H1 (cell line): Measurements from ENCODE around the gene RALGAPB. TPM values are rescaled to one million over a fixed set of nuclear protein-coding genes. Genes with fewer than 3 reads are reported as not detected.

Experiments
- CTCF ChIA-PET: fragments of 300-600 bp; sonication (Branson Sonifier 250); formaldehyde crosslinking; loops from one replicate; lab custom pipeline; 2021; ENCODE audit not compliant: partially characterized antibody; lab: Charles Lee
- POLR2A ChIA-PET: fragments of 300-600 bp; sonication (Branson Sonifier 250); formaldehyde crosslinking; loops from one replicate; lab custom pipeline; 2021; ENCODE audit warnings: inconsistent platforms; ENCODE audit not compliant: partially characterized antibody; lab: Charles Lee
- DNase-seq, 2 experiments: peaks; one replicate each; pipeline versions ENCODE4 v3.0.0 to v3.0.0-alpha.2; 2010 to 2022; ENCODE audit warnings: low spot score in 2 of 2, low read depth in 1 of 2, mixed read lengths in 1 of 2
- FAIRE-seq: peaks from 2 replicates; lab custom pipeline; 2011; peaks lifted over from hg19 to GRCh38; lab: Jason Lieb, UNC
- H2AFZ ChIP-seq: 2 replicates; pipeline ENCODE4 v1.8.1; 2012; ENCODE audit warnings: low read length, inconsistent platforms
- H2AK5ac ChIP-seq: 2 replicates; pipeline ENCODE4 v1.6.1; 2013; ENCODE audit warnings: low read depth, low read length
- H2BK120ac ChIP-seq: replicated peaks from 2 replicates; pipeline ENCODE3; 2013; ENCODE audit warnings: low read depth, low read length, inconsistent platforms
- H2BK12ac ChIP-seq: 2 replicates; pipeline ENCODE4 v1.6.1; 2013; ENCODE audit warnings: low read depth, low read length
- H2BK15ac ChIP-seq: 2 replicates; pipeline ENCODE4 v1.6.1; 2013; ENCODE audit warnings: low read length
- H2BK20ac ChIP-seq: 2 replicates; pipeline ENCODE4 v1.6.1; 2013; ENCODE audit warnings: low read length
- H2BK5ac ChIP-seq: 2 replicates; pipeline ENCODE4 v1.6.1; 2013; ENCODE audit warnings: low read depth, low read length
- H3K14ac ChIP-seq: 2 replicates; pipeline ENCODE4 v1.6.1; 2013; ENCODE audit warnings: inconsistent platforms; ENCODE audit not compliant: insufficient read length
- H3K18ac ChIP-seq: 2 replicates; pipeline ENCODE4 v1.6.1; 2013; ENCODE audit warnings: low read length; ENCODE audit errors: extremely low read depth
- H3K23ac ChIP-seq: 2 replicates; pipeline ENCODE4 v1.6.1; 2013; ENCODE audit warnings: inconsistent platforms; ENCODE audit not compliant: insufficient read length
- H3K23me2 ChIP-seq: 2 replicates; pipeline ENCODE4 v1.6.1; 2013; ENCODE audit warnings: low read depth, low read length
- H3K27ac ChIP-seq: 2 replicates; pipeline ENCODE4 v1.6.1; 2011; ENCODE audit warnings: low read depth, low read length, inconsistent platforms
- H3K27me3 ChIP-seq, 4 experiments: replicated peaks in 1 of 4; 1 replicate in 1 of 4; 2 replicates in 3 of 4; pipeline versions ENCODE4 v1.6.1 to v1.8.1; 2011 to 2013; ENCODE audit warnings: low read length in 3 of 4, mild to moderate bottlenecking in 3 of 4, inconsistent platforms in 2 of 4, mixed read lengths in 2 of 4, moderate library complexity in 1 of 4; ENCODE audit not compliant: control insufficient read depth in 3 of 4, insufficient read depth in 3 of 4; ENCODE audit errors: extremely low read depth in 1 of 4
- H3K36me3 ChIP-seq, 4 experiments: 2 replicates each; pipeline versions ENCODE4 v1.6.1 to v1.8.1; 2011 to 2013; ENCODE audit warnings: mild to moderate bottlenecking in 4 of 4, low read length in 3 of 4, moderate library complexity in 2 of 4, control low read depth in 1 of 4, inconsistent platforms in 1 of 4; ENCODE audit not compliant: insufficient read depth in 4 of 4, control insufficient read depth in 2 of 4
- H3K4ac ChIP-seq: replicated peaks from 2 replicates; pipeline ENCODE3; 2013; ENCODE audit warnings: low read length, low read depth, mixed read lengths, inconsistent platforms; ENCODE audit not compliant: insufficient read length
- H3K4me1 ChIP-seq, 4 experiments: replicated peaks in 1 of 4; 1 replicate in 1 of 4; 2 replicates in 3 of 4; pipeline versions ENCODE4 v1.6.1 to v1.8.1; 2011 to 2013; ENCODE audit warnings: low read length in 3 of 4, inconsistent platforms in 2 of 4, mixed read lengths in 1 of 4; ENCODE audit not compliant: insufficient read depth in 4 of 4, control insufficient read depth in 3 of 4
- H3K4me2 ChIP-seq, 2 experiments: 2 replicates each; pipeline versions ENCODE4 v1.6.1 to v1.8.1; 2011 to 2013; ENCODE audit warnings: low read depth in 2 of 2, low read length in 2 of 2, control low read depth in 1 of 2, inconsistent platforms in 1 of 2, mild to moderate bottlenecking in 1 of 2; ENCODE audit not compliant: insufficient read depth in 1 of 2
- H3K4me3 ChIP-seq, 4 experiments: fragments of 200-600, 300-600 bp in 1 of 4; sonication (generic), shearing (Covaris generic), sonication (Bioruptor Twin) in 1 of 4; 2 replicates each; pipeline versions ENCODE4 v1.5.1 to v1.8.1; 2011 to 2016; ENCODE audit warnings: low read length in 4 of 4, low read depth in 3 of 4, control low read depth in 2 of 4, inconsistent platforms in 2 of 4, mild to moderate bottlenecking in 2 of 4, mixed read lengths in 1 of 4, moderate library complexity in 1 of 4; ENCODE audit not compliant: insufficient read depth in 2 of 4; ENCODE audit errors: extremely low read depth in 1 of 4
- H3K56ac ChIP-seq: replicated peaks from 2 replicates; pipeline ENCODE3; 2013; ENCODE audit warnings: low read depth, mild to moderate bottlenecking, mixed read lengths, low read length, inconsistent platforms; ENCODE audit not compliant: insufficient read length
- H3K79me1 ChIP-seq: 2 replicates; pipeline ENCODE4 v1.6.1; 2013; ENCODE audit warnings: low read depth, low read length, control low read depth
- H3K79me2 ChIP-seq, 2 experiments: 2 replicates each; pipeline versions ENCODE4 v1.6.1 to v1.8.1; 2012 to 2013; ENCODE audit warnings: low read length in 2 of 2, mild to moderate bottlenecking in 2 of 2, inconsistent platforms in 1 of 2; ENCODE audit not compliant: insufficient read depth in 2 of 2, control insufficient read depth in 1 of 2
- H3K9ac ChIP-seq, 4 experiments: replicated peaks in 1 of 4; 1 replicate in 1 of 4; 2 replicates in 3 of 4; pipeline versions ENCODE4 v1.6.1 to v1.8.1; 2011 to 2013; ENCODE audit warnings: low read depth in 3 of 4, low read length in 3 of 4, control low read depth in 2 of 4, mild to moderate bottlenecking in 2 of 4, moderate library complexity in 2 of 4, inconsistent platforms in 1 of 4; ENCODE audit errors: extremely low read depth in 1 of 4
- H3K9me3 ChIP-seq, 2 experiments: 2 replicates each; pipeline versions ENCODE4 v1.6.1 to v1.8.1; 2012 to 2013; ENCODE audit warnings: mild to moderate bottlenecking in 2 of 2, moderate library complexity in 2 of 2, control low read depth in 1 of 2, inconsistent platforms in 1 of 2, low read depth in 1 of 2, low read length in 1 of 2, mixed read lengths in 1 of 2; ENCODE audit not compliant: insufficient read depth in 2 of 2
- H4K20me1 ChIP-seq, 2 experiments: replicated peaks in 1 of 2; 2 replicates each; pipeline versions ENCODE3 to v1.8.1; 2011 to 2013; ENCODE audit warnings: inconsistent platforms in 2 of 2, low read length in 2 of 2, mild to moderate bottlenecking in 1 of 2; ENCODE audit not compliant: insufficient read depth in 2 of 2, control insufficient read depth in 1 of 2
- H4K5ac ChIP-seq: 2 replicates; pipeline ENCODE4 v1.6.1; 2013; ENCODE audit warnings: low read length, low read depth, mixed read lengths, inconsistent platforms; ENCODE audit not compliant: insufficient read length
- H4K8ac ChIP-seq: 2 replicates; pipeline ENCODE4 v1.8.0; 2013; ENCODE audit warnings: mild to moderate bottlenecking, moderate library complexity, low read length, inconsistent platforms; ENCODE audit not compliant: insufficient read depth; ENCODE audit errors: extremely low read depth
- H4K91ac ChIP-seq: replicated peaks from 2 replicates; pipeline ENCODE3; 2013; ENCODE audit warnings: low read length, mixed read lengths, inconsistent platforms; ENCODE audit not compliant: insufficient read length
- BCL11A ChIP-seq, 2 experiments: IDR thresholded peaks; one replicate each; pipeline ENCODE4 v1.6.1; 2011; ENCODE audit warnings: low read depth in 2 of 2, low read length in 2 of 2, mild to moderate bottlenecking in 2 of 2
- FOSL1 ChIP-seq: IDR thresholded peaks from 2 replicates; pipeline ENCODE4 v1.6.1; 2011; ENCODE audit warnings: mild to moderate bottlenecking, low read depth, low read length, moderate library complexity; ENCODE audit not compliant: insufficient read depth
- GTF2F1 ChIP-seq: IDR thresholded peaks from 2 replicates; pipeline ENCODE4 v1.6.1; 2012; ENCODE audit warnings: low read depth, low read length, improper control_type of control experiment, borderline replicate concordance
- HDAC6 ChIP-seq: IDR thresholded peaks from one replicate; pipeline ENCODE4 v1.7.1; 2012; ENCODE audit warnings: low read depth, mild to moderate bottlenecking, inconsistent platforms, low read length, moderate library complexity
- NANOG ChIP-seq: IDR thresholded peaks from 2 replicates; pipeline ENCODE4 v1.6.1; 2011; ENCODE audit warnings: low read length, low read depth, mild to moderate bottlenecking, inconsistent platforms; ENCODE audit not compliant: insufficient read depth, poor library complexity, severe bottlenecking
- RXRA ChIP-seq: IDR thresholded peaks from 2 replicates; pipeline ENCODE4 v1.6.1; 2011; ENCODE audit warnings: low read depth, mild to moderate bottlenecking, low read length, moderate library complexity; ENCODE audit not compliant: insufficient read depth
- SIX5 ChIP-seq: IDR thresholded peaks from 2 replicates; pipeline ENCODE4 v1.6.1; 2011; ENCODE audit warnings: mild to moderate bottlenecking, low read depth, low read length
- WGBS, 2 experiments: shearing (Covaris generic) in 1 of 2; methylation state at CpG; one replicate each; pipeline versions ENCODE4 v1.1.6 to v1.1.7; 2013 to 2015; ENCODE audit warnings: low lambda C conversion rate in 2 of 2, mixed read lengths in 2 of 2, inconsistent platforms in 1 of 2, low coverage in 1 of 2, missing lambda C conversion rate in 1 of 2; ENCODE audit not compliant: insufficient replicate concordance in 2 of 2, insufficient coverage in 1 of 2, insufficient read length in 1 of 2; ENCODE audit errors: extremely low coverage in 1 of 2, missing lambda C conversion rate in 1 of 2; 5-methylcytosine and 5-hydroxymethylcytosine counted together
- polyA plus RNA-seq, 7 experiments: library from polyadenylated mRNA; depleted of rRNA in 3 of 7; stranded (reverse) in 5 of 7; unstranded in 2 of 7; fragments of >200 nt in 5 of 7; fragments of 200-250 nt in 2 of 7; gene quantifications; 1 replicate in 5 of 7; 2 replicates in 1 of 7; 4 replicates in 1 of 7; pipeline versions ENCODE4 v1.2.1 to v1.2.3, GENCODE V29; 2011 to 2013; ENCODE audit warnings: missing spikeins in 2 of 7, mixed read lengths in 2 of 7
- total RNA-seq: library from RNA; stranded (reverse); fragmentation: NEBNext Ultra II Directional; extraction: Animal tissue kit (Norgen Biotek cat#: 25700); gene quantifications from 2 replicates; pipeline ENCODE4 v1.2.1, GENCODE V29; 2021
- TF ChIP-seq, protein P1 (sequence below): IDR thresholded peaks from 2 replicates; pipeline ENCODE4 v1.6.1; 2012; ENCODE audit warnings: inconsistent platforms
- TF ChIP-seq, protein P2 (sequence below): IDR thresholded peaks from 2 replicates; pipeline ENCODE4 v1.6.1; 2012; ENCODE audit warnings: inconsistent platforms

The RALGAPB gene
- total and polyA plus RNA-seq, 2 of the 8 experiments (the other 6 are each of a cell fraction or from before 2014, with no cell fraction given), result 10.6 to 35.1 TPM

- no peak overlapping the region for H3K18ac ChIP-seq
- no peak overlapping the region for H3K4me3 ChIP-seq
- no peak overlapping the region for H2BK20ac ChIP-seq
- no peak overlapping the region for H2AFZ ChIP-seq
- H3K4ac ChIP-seq, result no peak overlapping the region
- no peak overlapping the region for H2BK120ac ChIP-seq
- no peaks in the 10 kb centered on the region for H3K9me3 ChIP-seq
- H4K91ac ChIP-seq, result no peak overlapping the region
- no peak overlapping the region for H3K9ac ChIP-seq
- H3K14ac ChIP-seq, result no peak overlapping the region
- CTCF ChIA-PET, result interaction anchor here (0.6 to 1.0 kb wide), 3 partner anchors 11 to 405 kb away, joined by 3 to 4 read pairs (median 4); no protein-coding TSS in a partner anchor
- H3K36me3 ChIP-seq, result peaks cover 12 to 59% (median 45%) of the 10 kb centered on the region in 4 experiments; a peak in 7 of 8 replicates
- no peak overlapping the region for H3K23ac ChIP-seq
- no peaks in the 10 kb centered on the region for H3K4me1 ChIP-seq
- H2BK5ac ChIP-seq, result no peak overlapping the region
- FAIRE-seq (no peak), DNase-seq (no peak)
- H2AK5ac ChIP-seq, result no peak overlapping the region
- H3K27me3 ChIP-seq, result no peaks in the 10 kb centered on the region
- no peak overlapping the region for H3K4me2 ChIP-seq
- no peak overlapping the region for H2BK12ac ChIP-seq
- H3K79me2 ChIP-seq, result no peaks in the 10 kb centered on the region
- no peaks in the 10 kb centered on the region for H3K79me1 ChIP-seq
- H4K8ac ChIP-seq, result no peak overlapping the region
- no peak for TF ChIP-seq HDAC6
- no peak for TF ChIP-seq FOSL1
- TF ChIP-seq RXRA, result no peak
- TF ChIP-seq, protein P1, sequence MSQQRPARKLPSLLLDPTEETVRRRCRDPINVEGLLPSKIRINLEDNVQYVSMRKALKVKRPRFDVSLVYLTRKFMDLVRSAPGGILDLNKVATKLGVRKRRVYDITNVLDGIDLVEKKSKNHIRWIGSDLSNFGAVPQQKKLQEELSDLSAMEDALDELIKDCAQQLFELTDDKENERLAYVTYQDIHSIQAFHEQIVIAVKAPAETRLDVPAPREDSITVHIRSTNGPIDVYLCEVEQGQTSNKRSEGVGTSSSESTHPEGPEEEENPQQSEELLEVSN, result no peak
- TF ChIP-seq, protein P2, sequence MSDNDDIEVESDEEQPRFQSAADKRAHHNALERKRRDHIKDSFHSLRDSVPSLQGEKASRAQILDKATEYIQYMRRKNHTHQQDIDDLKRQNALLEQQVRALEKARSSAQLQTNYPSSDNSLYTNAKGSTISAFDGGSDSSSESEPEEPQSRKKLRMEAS, result no peak
- no peak for TF ChIP-seq NANOG
- no peak for TF ChIP-seq SIX5
- no peak for TF ChIP-seq GTF2F1
- TF ChIP-seq BCL11A (IDR thresholded peaks at IDR 0.05; ENCODE audit: low read depth in 2 of 2, low read length in 2 of 2), result no peak
- WGBS, 2 experiments, result 88% methylated on average over 7 of the region's 7 CpGs; no CpG with 5 or more reads in 1 of the 2 experiments
- no peak overlapping the region for H3K27ac ChIP-seq
- no peak overlapping the region for H2BK15ac ChIP-seq
- no peak overlapping the region for H4K5ac ChIP-seq
- no peaks in the 10 kb centered on the region for H4K20me1 ChIP-seq
- H3K56ac ChIP-seq, result no peak overlapping the region
- H3K23me2 ChIP-seq, result no peaks in the 10 kb centered on the region; the same call in 1 of the 2 replicates
- POLR2A ChIA-PET, result no interaction called here
Measured at GRCh38 chr20:38543014-38543906, 70.6 kb downstream of the RALGAPB start.
